ENCODE results near the gene PLEKHH1. TPM values are rescaled to one million over a fixed set of nuclear protein-coding genes. Genes with fewer than 3 reads are reported as not detected.

Gene PLEKHH1
- polyA plus RNA-seq, 3 donors, result 0.23 TPM; not detected in 2

GRCh38 chr14:67627519-67627918 is 94.4 kb downstream of the PLEKHH1 start:
- no peak overlapping the region for H3K4me2 ChIP-seq (replicated peaks; ENCODE audit: extremely low read depth, low read length, poor library complexity, severe bottlenecking)
- no peaks in the 10 kb centered on the region for H3K36me3 ChIP-seq (replicated peaks in 1 of 2; ENCODE audit: control insufficient read depth in 1 of 2, insufficient read depth in 2 of 2, low read length in 2 of 2)
- no peaks in the 10 kb centered on the region for H3K4me1 ChIP-seq (ENCODE audit: control insufficient read depth in 1 of 2, insufficient read depth in 2 of 2, low read length in 2 of 2)
- no peaks in the 10 kb centered on the region for H3K9me3 ChIP-seq (replicated peaks in 1 of 2; ENCODE audit: control insufficient read depth in 1 of 2, insufficient read depth in 1 of 2, low read length in 2 of 2)
- no peaks in the 10 kb centered on the region for H3K79me2 ChIP-seq (ENCODE audit: insufficient read depth, low read length)
- H3K27ac ChIP-seq (ENCODE audit: low read depth in 1 of 2, low read length in 2 of 2), result no peak overlapping the region
- intact Hi-C loops (cut with micrococcal nuclease), result no loop called here
- H3K4me3 ChIP-seq (replicated peaks in 1 of 3; ENCODE audit: low read depth in 2 of 3, low read length in 3 of 3), result no peak overlapping the region
- Mint-ChIP-seq H3K36me3 (no peaks in the 10 kb centered on the region), H3K4me3 (no peak overlapping the region), H3K4me1 (peaks cover 6% of the 10 kb centered on the region), H3K9me3 (no peaks in the 10 kb centered on the region), H3K27me3 (ENCODE audit: low read depth in 3 of 3) (peaks cover 2 to 4% (median 4%) of the 10 kb centered on the region in 3 donors), H3K27ac (no peak overlapping the region)
- no peaks in the 10 kb centered on the region for H4K20me1 ChIP-seq (ENCODE audit: insufficient read depth, low read length)
- DNase-seq, result no peak
- H3K9ac ChIP-seq (ENCODE audit: insufficient read depth, low read length, poor library complexity, severe bottlenecking), result no peak overlapping the region
- no peak overlapping the region for H2AFZ ChIP-seq (ENCODE audit: insufficient read depth, low read depth, low read length, poor library complexity, severe bottlenecking)
- no peaks in the 10 kb centered on the region for H3K27me3 ChIP-seq (ENCODE audit: control insufficient read depth in 2 of 2, insufficient read depth in 2 of 2, low read length in 2 of 2)
- TF ChIP-seq, protein P1, sequence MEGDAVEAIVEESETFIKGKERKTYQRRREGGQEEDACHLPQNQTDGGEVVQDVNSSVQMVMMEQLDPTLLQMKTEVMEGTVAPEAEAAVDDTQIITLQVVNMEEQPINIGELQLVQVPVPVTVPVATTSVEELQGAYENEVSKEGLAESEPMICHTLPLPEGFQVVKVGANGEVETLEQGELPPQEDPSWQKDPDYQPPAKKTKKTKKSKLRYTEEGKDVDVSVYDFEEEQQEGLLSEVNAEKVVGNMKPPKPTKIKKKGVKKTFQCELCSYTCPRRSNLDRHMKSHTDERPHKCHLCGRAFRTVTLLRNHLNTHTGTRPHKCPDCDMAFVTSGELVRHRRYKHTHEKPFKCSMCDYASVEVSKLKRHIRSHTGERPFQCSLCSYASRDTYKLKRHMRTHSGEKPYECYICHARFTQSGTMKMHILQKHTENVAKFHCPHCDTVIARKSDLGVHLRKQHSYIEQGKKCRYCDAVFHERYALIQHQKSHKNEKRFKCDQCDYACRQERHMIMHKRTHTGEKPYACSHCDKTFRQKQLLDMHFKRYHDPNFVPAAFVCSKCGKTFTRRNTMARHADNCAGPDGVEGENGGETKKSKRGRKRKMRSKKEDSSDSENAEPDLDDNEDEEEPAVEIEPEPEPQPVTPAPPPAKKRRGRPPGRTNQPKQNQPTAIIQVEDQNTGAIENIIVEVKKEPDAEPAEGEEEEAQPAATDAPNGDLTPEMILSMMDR (IDR thresholded peaks at IDR 0.05), result no peak

GRCh38 chr14:67630186-67630585 is 97.1 kb downstream of the PLEKHH1 start:
- H3K4me1 Mint-ChIP-seq, result no peaks in the 10 kb centered on the region
- no peaks in the 10 kb centered on the region for H3K79me2 ChIP-seq (ENCODE audit: insufficient read depth, low read length)
- peaks cover 0 to 2% (median 0%) of the 10 kb centered on the region in 3 donors for H3K27me3 Mint-ChIP-seq (ENCODE audit: low read depth in 3 of 3)
- no peak overlapping the region for H3K4me3 ChIP-seq (replicated peaks in 1 of 3; ENCODE audit: low read depth in 2 of 3, low read length in 3 of 3)
- H3K9me3 ChIP-seq (replicated peaks in 1 of 2; ENCODE audit: control insufficient read depth in 1 of 2, insufficient read depth in 1 of 2, low read length in 2 of 2), result no peaks in the 10 kb centered on the region
- H3K27ac Mint-ChIP-seq, result no peak overlapping the region
- H4K20me1 ChIP-seq (ENCODE audit: insufficient read depth, low read length), result no peaks in the 10 kb centered on the region
- no peak overlapping the region for H3K27ac ChIP-seq (ENCODE audit: low read depth in 1 of 2, low read length in 2 of 2)
- no peaks in the 10 kb centered on the region for H3K4me1 ChIP-seq (ENCODE audit: control insufficient read depth in 1 of 2, insufficient read depth in 2 of 2, low read length in 2 of 2)
- no peaks in the 10 kb centered on the region for H3K36me3 Mint-ChIP-seq
- no peak overlapping the region for H3K9ac ChIP-seq (ENCODE audit: insufficient read depth, low read length, poor library complexity, severe bottlenecking)
- no peak overlapping the region for H3K4me3 Mint-ChIP-seq
- TF ChIP-seq, protein P1 (IDR thresholded peaks at IDR 0.05), result no peak
- no peak overlapping the region for H2AFZ ChIP-seq (ENCODE audit: insufficient read depth, low read depth, low read length, poor library complexity, severe bottlenecking)
- H3K4me2 ChIP-seq (replicated peaks; ENCODE audit: extremely low read depth, low read length, poor library complexity, severe bottlenecking), result no peak overlapping the region
- H3K9me3 Mint-ChIP-seq, result no peaks in the 10 kb centered on the region
- intact Hi-C loops (cut with micrococcal nuclease), result no loop called here
- no peak for DNase-seq
- H3K36me3 ChIP-seq (replicated peaks in 1 of 2; ENCODE audit: control insufficient read depth in 1 of 2, insufficient read depth in 2 of 2, low read length in 2 of 2), result no peaks in the 10 kb centered on the region
- WGBS (ENCODE audit: insufficient coverage), result no CpG with 5 or more reads among the region's 4 CpGs
- H3K27me3 ChIP-seq (ENCODE audit: control insufficient read depth in 2 of 2, insufficient read depth in 2 of 2, low read length in 2 of 2), result no peaks in the 10 kb centered on the region

Data from CD14-positive monocyte (primary cell).